Astrocyte (in vitro differentiated cells and primary cell): ENCODE data around the gene PHLPP2.

Source experiments
- CTCF ChIP-seq: IDR thresholded peaks from 2 replicates; pipeline ENCODE4 v1.5.1; 2011; ENCODE audit warnings: low read depth, mild to moderate bottlenecking, inconsistent platforms, low read length, moderate library complexity; ENCODE audit not compliant: insufficient read depth
- EZH2 ChIP-seq: IDR thresholded peaks from 2 replicates; pipeline ENCODE4 v1.6.1; 2012; ENCODE audit warnings: mild to moderate bottlenecking, low read length, inconsistent platforms; ENCODE audit not compliant: insufficient read depth

GRCh38 chr16:71721066-71721740 is 3.3 kb downstream of the PHLPP2 start:
- TF ChIP-seq EZH2 (no peak), CTCF (no peak)
